ENCODE measurements around the gene PTPRG.

Gene PTPRG

GRCh38 chr3:61649381-61650170 is 88.2 kb downstream of the PTPRG start:
- Histone ChIP-seq H2BK120ac (ENCODE audit: insufficient read depth, low read length, poor library complexity) (no peak overlapping the region), H3K79me2 (ENCODE audit: control insufficient read depth, insufficient read depth, low read length, poor library complexity) (no peaks in the 10 kb centered on the region), H3K18ac (ENCODE audit: low read length) (no peak overlapping the region), H3K27me3 (ENCODE audit: insufficient read depth, low read length) (no peaks in the 10 kb centered on the region), H3K14ac (ENCODE audit: low read length) (no peak overlapping the region), H2AFZ (ENCODE audit: insufficient read depth, low read length, poor library complexity) (no peak overlapping the region), H3K4ac (ENCODE audit: low read depth, low read length) (no peak overlapping the region), H3K27ac (ENCODE audit: low read depth, low read length) (no peak overlapping the region), H3K79me1 (ENCODE audit: low read length) (no peaks in the 10 kb centered on the region), H4K8ac (ENCODE audit: low read depth, low read length) (no peak overlapping the region), H4K12ac (ENCODE audit: low read depth, low read length) (no peak overlapping the region), H2BK12ac (ENCODE audit: low read length) (no peak overlapping the region), H3K23ac (ENCODE audit: low read length) (no peak overlapping the region), H3K9ac (ENCODE audit: low read length) (no peak overlapping the region), H3K4me3 (ENCODE audit: low read depth, low read length) (no peak overlapping the region), H2AK5ac (ENCODE audit: low read length) (no peak overlapping the region), H3K9me3 (ENCODE audit: insufficient read depth, low read depth, low read length) (no peaks in the 10 kb centered on the region), H4K91ac (ENCODE audit: low read depth, low read length) (no peak overlapping the region), H2BK5ac (ENCODE audit: low read depth, low read length, poor library complexity) (no peak overlapping the region), H3K36me3 (ENCODE audit: control insufficient read depth in 1 of 2, insufficient read depth in 2 of 2, low read length in 2 of 2) (no peaks in the 10 kb centered on the region), H3K4me2 (ENCODE audit: low read length) (no peak overlapping the region), H3K4me1 (ENCODE audit: control insufficient read depth in 1 of 2, insufficient read depth in 2 of 2, low read length in 2 of 2) (no peaks in the 10 kb centered on the region)
- no CpG with 5 or more reads among the region's 5 CpGs for WGBS (ENCODE audit: extremely low coverage, insufficient coverage, insufficient read length)
- DNase-seq = no peak

- H4K12ac ChIP-seq (ENCODE audit: low read depth, low read length) = no peak overlapping the region
- no peak overlapping the region for H3K4ac ChIP-seq (ENCODE audit: low read depth, low read length)
These were observed 88.9 kb downstream of the PTPRG start for GRCh38 chr3:61650276-61650675.

GRCh38 chr3:61650719-61651410 is 89.5 kb downstream of the PTPRG start:
- Histone ChIP-seq H3K79me2 (ENCODE audit: control insufficient read depth, insufficient read depth, low read length, poor library complexity) (no peaks in the 10 kb centered on the region), H3K9ac (ENCODE audit: low read length) (no peak overlapping the region), H3K23ac (ENCODE audit: low read length) (no peak overlapping the region), H3K79me1 (ENCODE audit: low read length) (no peaks in the 10 kb centered on the region), H2AK5ac (ENCODE audit: low read length) (no peak overlapping the region), H3K9me3 (ENCODE audit: insufficient read depth, low read depth, low read length) (no peaks in the 10 kb centered on the region), H3K36me3 (ENCODE audit: control insufficient read depth in 1 of 2, insufficient read depth in 2 of 2, low read length in 2 of 2) (no peaks in the 10 kb centered on the region), H3K4ac (ENCODE audit: low read depth, low read length) (no peak overlapping the region), H4K91ac (ENCODE audit: low read depth, low read length) (no peak overlapping the region), H4K12ac (ENCODE audit: low read depth, low read length) (no peak overlapping the region), H3K4me2 (ENCODE audit: low read length) (no peak overlapping the region), H2BK12ac (ENCODE audit: low read length) (no peak overlapping the region), H3K4me3 (ENCODE audit: low read depth, low read length) (no peak overlapping the region), H3K18ac (ENCODE audit: low read length) (no peak overlapping the region), H3K27me3 (ENCODE audit: insufficient read depth, low read length) (no peaks in the 10 kb centered on the region), H2BK5ac (ENCODE audit: low read depth, low read length, poor library complexity) (no peak overlapping the region), H4K8ac (ENCODE audit: low read depth, low read length) (no peak overlapping the region), H2BK120ac (ENCODE audit: insufficient read depth, low read length, poor library complexity) (no peak overlapping the region), H3K14ac (ENCODE audit: low read length) (no peak overlapping the region), H3K27ac (ENCODE audit: low read depth, low read length) (no peak overlapping the region), H3K4me1 (ENCODE audit: control insufficient read depth in 1 of 2, insufficient read depth in 2 of 2, low read length in 2 of 2) (no peaks in the 10 kb centered on the region), H2AFZ (ENCODE audit: insufficient read depth, low read length, poor library complexity) (no peak overlapping the region)
- no peak for DNase-seq
- no CpG with 5 or more reads among the region's 4 CpGs for WGBS (ENCODE audit: extremely low coverage, insufficient coverage, insufficient read length)

More at GRCh38 chr3:61650276-61650675, 88.9 kb downstream of the PTPRG start:
- Histone ChIP-seq H4K8ac (ENCODE audit: low read depth, low read length) (no peak overlapping the region), H2AFZ (ENCODE audit: insufficient read depth, low read length, poor library complexity) (no peak overlapping the region), H3K27ac (ENCODE audit: low read depth, low read length) (no peak overlapping the region), H3K79me2 (ENCODE audit: control insufficient read depth, insufficient read depth, low read length, poor library complexity) (no peaks in the 10 kb centered on the region), H3K9ac (ENCODE audit: low read length) (no peak overlapping the region), H2BK120ac (ENCODE audit: insufficient read depth, low read length, poor library complexity) (no peak overlapping the region), H3K9me3 (ENCODE audit: insufficient read depth, low read depth, low read length) (no peaks in the 10 kb centered on the region), H3K18ac (ENCODE audit: low read length) (no peak overlapping the region), H2BK12ac (ENCODE audit: low read length) (no peak overlapping the region), H3K4me2 (ENCODE audit: low read length) (no peak overlapping the region), H3K4me1 (ENCODE audit: control insufficient read depth in 1 of 2, insufficient read depth in 2 of 2, low read length in 2 of 2) (no peaks in the 10 kb centered on the region), H3K14ac (ENCODE audit: low read length) (no peak overlapping the region), H3K23ac (ENCODE audit: low read length) (no peak overlapping the region), H2BK5ac (ENCODE audit: low read depth, low read length, poor library complexity) (no peak overlapping the region), H2AK5ac (ENCODE audit: low read length) (no peak overlapping the region), H3K79me1 (ENCODE audit: low read length) (no peaks in the 10 kb centered on the region), H3K27me3 (ENCODE audit: insufficient read depth, low read length) (no peaks in the 10 kb centered on the region), H3K4me3 (ENCODE audit: low read depth, low read length) (no peak overlapping the region), H4K91ac (ENCODE audit: low read depth, low read length) (no peak overlapping the region), H3K36me3 (ENCODE audit: control insufficient read depth in 1 of 2, insufficient read depth in 2 of 2, low read length in 2 of 2) (no peaks in the 10 kb centered on the region)
- no peak for DNase-seq
- WGBS (ENCODE audit: extremely low coverage, insufficient coverage, insufficient read length) = no CpG with 5 or more reads among the region's 7 CpGs

GRCh38 chr3:61657689-61658088 is 96.3 kb downstream of the PTPRG start:
- no peak overlapping the region for H3K14ac ChIP-seq (ENCODE audit: low read length)
- H3K9ac ChIP-seq (ENCODE audit: low read length) = no peak overlapping the region
- no peak overlapping the region for H2AFZ ChIP-seq (ENCODE audit: insufficient read depth, low read length, poor library complexity)
- no peak overlapping the region for H3K4me3 ChIP-seq (ENCODE audit: low read depth, low read length)
- H2BK5ac ChIP-seq (ENCODE audit: low read depth, low read length, poor library complexity) = no peak overlapping the region
- H2AK5ac ChIP-seq (ENCODE audit: low read length) = no peak overlapping the region
- no peak overlapping the region for H3K23ac ChIP-seq (ENCODE audit: low read length)
- no peaks in the 10 kb centered on the region for H3K9me3 ChIP-seq (ENCODE audit: insufficient read depth, low read depth, low read length)
- no peaks in the 10 kb centered on the region for H3K36me3 ChIP-seq (ENCODE audit: control insufficient read depth in 1 of 2, insufficient read depth in 2 of 2, low read length in 2 of 2)
- H2BK120ac ChIP-seq (ENCODE audit: insufficient read depth, low read length, poor library complexity) = no peak overlapping the region
- no peaks in the 10 kb centered on the region for H3K27me3 ChIP-seq (ENCODE audit: insufficient read depth, low read length)
- H3K27ac ChIP-seq (ENCODE audit: low read depth, low read length) = no peak overlapping the region
- H4K91ac ChIP-seq (ENCODE audit: low read depth, low read length) = no peak overlapping the region
- H3K4ac ChIP-seq (ENCODE audit: low read depth, low read length) = no peak overlapping the region
- no peak overlapping the region for H3K18ac ChIP-seq (ENCODE audit: low read length)
- H4K12ac ChIP-seq (ENCODE audit: low read depth, low read length) = no peak overlapping the region
- no CpG with 5 or more reads among the region's 4 CpGs for WGBS (ENCODE audit: extremely low coverage, insufficient coverage, insufficient read length)
- H3K79me2 ChIP-seq (ENCODE audit: control insufficient read depth, insufficient read depth, low read length, poor library complexity) = no peaks in the 10 kb centered on the region
- no peaks in the 10 kb centered on the region for H3K79me1 ChIP-seq (ENCODE audit: low read length)
- DNase-seq = no peak
- H3K4me2 ChIP-seq (ENCODE audit: low read length) = no peak overlapping the region
- H4K8ac ChIP-seq (ENCODE audit: low read depth, low read length) = no peak overlapping the region
- no peak overlapping the region for H2BK12ac ChIP-seq (ENCODE audit: low read length)
- H3K4me1 ChIP-seq (ENCODE audit: control insufficient read depth in 1 of 2, insufficient read depth in 2 of 2, low read length in 2 of 2) = no peaks in the 10 kb centered on the region
